ENCODE data around the gene UBFD1.
"Not testable (repeated sequence)": the region's sequence is repeated elsewhere in the genome, so short reads cannot be mapped to it uniquely, and the experiment has no call there.

GRCh38 chr16:23583271-23583670 lies 25.7 kb downstream of the UBFD1 start:
- TF ChIP-seq CTCF, POLR2A (IDR thresholded peaks at IDR 0.05): not testable (repeated sequence)
